Suprapubic skin (tissue), 4 donors: Measurements from ENCODE around the gene DAGLA.

ENCODE experiments used
- POLR2A ChIP-seq, 2 donors: fragments of 450-650 bp; IDR thresholded peaks; one replicate each; pipeline ENCODE4 v1.6.1; 2017; ENCODE audit warnings: antibody characterized with exemption in 2 of 2, mild to moderate bottlenecking in 2 of 2, moderate library complexity in 2 of 2
- POLR2AphosphoS5 ChIP-seq, 3 donors: sonication (generic); formaldehyde crosslinking; IDR thresholded peaks; one replicate each; pipeline ENCODE4 v1.6.1; 2017; ENCODE audit warnings: antibody characterized with exemption in 3 of 3
- TF ChIP-seq, protein P1 (sequence below), 2 donors: fragments of 200-600 bp in 1 of 2; fragments of 450-650 bp in 1 of 2; sonication (generic) in 1 of 2; IDR thresholded peaks; one replicate each; pipeline ENCODE4 v1.5.1; 2016 to 2019; ENCODE audit warnings: antibody characterized with exemption in 2 of 2, mild to moderate bottlenecking in 1 of 2, moderate library complexity in 1 of 2

DNA sequence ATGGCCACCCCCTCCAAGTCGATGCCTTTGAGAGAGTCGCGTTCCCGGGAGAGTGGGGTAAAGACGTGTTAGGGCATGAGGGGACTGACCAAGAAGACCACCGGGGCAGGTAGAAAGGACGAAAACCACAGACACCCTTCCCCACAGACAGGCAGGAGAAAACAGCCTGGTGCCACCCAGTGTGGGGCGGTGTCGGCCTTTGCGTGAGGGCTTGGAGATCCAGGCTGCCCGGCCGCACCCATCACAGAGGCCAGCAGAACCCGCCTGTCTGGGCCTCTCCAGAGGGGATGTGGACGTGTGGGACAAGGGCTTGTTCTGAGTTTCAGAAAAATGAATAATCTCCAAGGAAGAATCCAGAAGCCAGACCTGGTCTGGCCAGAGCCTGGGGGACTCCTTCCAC is 30.8 kb downstream of the DAGLA start:
- no peak for TF ChIP-seq POLR2AphosphoS5 (IDR thresholded peaks at IDR 0.05)
- TF ChIP-seq, protein P1, sequence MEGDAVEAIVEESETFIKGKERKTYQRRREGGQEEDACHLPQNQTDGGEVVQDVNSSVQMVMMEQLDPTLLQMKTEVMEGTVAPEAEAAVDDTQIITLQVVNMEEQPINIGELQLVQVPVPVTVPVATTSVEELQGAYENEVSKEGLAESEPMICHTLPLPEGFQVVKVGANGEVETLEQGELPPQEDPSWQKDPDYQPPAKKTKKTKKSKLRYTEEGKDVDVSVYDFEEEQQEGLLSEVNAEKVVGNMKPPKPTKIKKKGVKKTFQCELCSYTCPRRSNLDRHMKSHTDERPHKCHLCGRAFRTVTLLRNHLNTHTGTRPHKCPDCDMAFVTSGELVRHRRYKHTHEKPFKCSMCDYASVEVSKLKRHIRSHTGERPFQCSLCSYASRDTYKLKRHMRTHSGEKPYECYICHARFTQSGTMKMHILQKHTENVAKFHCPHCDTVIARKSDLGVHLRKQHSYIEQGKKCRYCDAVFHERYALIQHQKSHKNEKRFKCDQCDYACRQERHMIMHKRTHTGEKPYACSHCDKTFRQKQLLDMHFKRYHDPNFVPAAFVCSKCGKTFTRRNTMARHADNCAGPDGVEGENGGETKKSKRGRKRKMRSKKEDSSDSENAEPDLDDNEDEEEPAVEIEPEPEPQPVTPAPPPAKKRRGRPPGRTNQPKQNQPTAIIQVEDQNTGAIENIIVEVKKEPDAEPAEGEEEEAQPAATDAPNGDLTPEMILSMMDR (IDR thresholded peaks at IDR 0.05): no peak
- TF ChIP-seq POLR2A (IDR thresholded peaks at IDR 0.05): no peak
